H9 (cell line): ENCODE measurements around the gene LRRC45. TPM values are rescaled to one million over a fixed set of nuclear protein-coding genes. Genes with fewer than 3 reads are reported as not detected.

Source experiments
- DNase-seq: peaks from one replicate; pipeline ENCODE4 v3.0.0-alpha.2; 2017
- H2AFZ ChIP-seq: one replicate; pipeline ENCODE4 v1.6.1; 2013; ENCODE audit warnings: mild to moderate bottlenecking, low read length, control low read depth, moderate library complexity
- H2AK5ac ChIP-seq: 2 replicates; pipeline ENCODE4 v1.6.1; 2013; ENCODE audit warnings: low read length, control low read depth, mixed read lengths; ENCODE audit not compliant: insufficient read length
- H2BK120ac ChIP-seq: one replicate; pipeline ENCODE4 v1.6.1; 2013; ENCODE audit warnings: low read depth, mild to moderate bottlenecking, low read length, control low read depth, inconsistent platforms; ENCODE audit not compliant: poor library complexity, severe bottlenecking
- H2BK12ac ChIP-seq: 2 replicates; pipeline ENCODE4 v1.6.1; 2013; ENCODE audit warnings: low read length, control low read depth, mixed read lengths, low read depth; ENCODE audit not compliant: insufficient read length
- H2BK15ac ChIP-seq: 2 replicates; pipeline ENCODE4 v1.6.1; 2013; ENCODE audit warnings: low read depth, low read length, control low read depth
- H2BK20ac ChIP-seq: one replicate; pipeline ENCODE4 v1.6.1; 2013; ENCODE audit warnings: low read depth, mild to moderate bottlenecking, low read length, control low read depth, inconsistent platforms; ENCODE audit not compliant: poor library complexity, severe bottlenecking
- H2BK5ac ChIP-seq: 2 replicates; pipeline ENCODE4 v1.6.1; 2013; ENCODE audit warnings: low read length, control low read depth, mixed read lengths; ENCODE audit not compliant: insufficient read length
- H3K14ac ChIP-seq: 2 replicates; pipeline ENCODE4 v1.6.1; 2013; ENCODE audit warnings: low read length, control low read depth; ENCODE audit not compliant: insufficient read depth
- H3K18ac ChIP-seq: 2 replicates; pipeline ENCODE4 v1.6.1; 2013; ENCODE audit warnings: low read depth, mild to moderate bottlenecking, mixed read lengths, low read length, control low read depth; ENCODE audit not compliant: insufficient read length
- H3K23ac ChIP-seq: 2 replicates; pipeline ENCODE4 v1.6.1; 2013; ENCODE audit warnings: low read length, control low read depth, mixed read lengths, low read depth; ENCODE audit not compliant: insufficient read length
- H3K23me2 ChIP-seq: 2 replicates; pipeline ENCODE4 v1.6.1; 2013; ENCODE audit warnings: low read depth, mild to moderate bottlenecking, mixed read lengths, low read length, control low read depth; ENCODE audit not compliant: insufficient read length, poor library complexity, severe bottlenecking
- H3K27ac ChIP-seq: 2 replicates; pipeline ENCODE4 v1.5.1; 2013; ENCODE audit warnings: low read length, control low read depth, mixed read lengths, low read depth; ENCODE audit not compliant: insufficient read length
- H3K27me3 ChIP-seq: 2 replicates; pipeline ENCODE4 v1.6.1; 2013; ENCODE audit warnings: low read length, control low read depth, inconsistent platforms; ENCODE audit not compliant: insufficient read depth
- H3K4ac ChIP-seq: 2 replicates; pipeline ENCODE4 v1.6.1; 2013; ENCODE audit warnings: low read depth, mild to moderate bottlenecking, control low read depth, inconsistent platforms, low read length, moderate library complexity
- H3K4me1 ChIP-seq: 2 replicates; pipeline ENCODE4 v1.6.1; 2013; ENCODE audit warnings: low read length, control low read depth, inconsistent platforms; ENCODE audit not compliant: insufficient read depth
- H3K4me2 ChIP-seq: 2 replicates; pipeline ENCODE4 v1.6.1; 2013; ENCODE audit warnings: low read length, control low read depth, mixed read lengths; ENCODE audit not compliant: insufficient read length, insufficient read depth
- H3K56ac ChIP-seq: 2 replicates; pipeline ENCODE4 v1.6.1; 2013; ENCODE audit warnings: low read depth, mild to moderate bottlenecking, mixed read lengths, low read length, control low read depth; ENCODE audit not compliant: insufficient read length
- H3K79me1 ChIP-seq: 2 replicates; pipeline ENCODE4 v1.6.1; 2013; ENCODE audit warnings: low read depth, mild to moderate bottlenecking, moderate library complexity, low read length, control low read depth, inconsistent platforms; ENCODE audit not compliant: insufficient read depth, poor library complexity, severe bottlenecking
- H3K79me2 ChIP-seq: 2 replicates; pipeline ENCODE4 v1.6.1; 2013; ENCODE audit warnings: low read length, control low read depth, inconsistent platforms; ENCODE audit not compliant: insufficient read depth
- H3K9ac ChIP-seq: 2 replicates; pipeline ENCODE4 v1.6.1; 2013; ENCODE audit warnings: low read length, control low read depth, mixed read lengths; ENCODE audit not compliant: insufficient read length; ENCODE audit errors: extremely low read depth
- H3K9me3 ChIP-seq: one replicate; pipeline ENCODE4 v1.6.1; 2013; ENCODE audit warnings: low read depth, low read length, inconsistent platforms; ENCODE audit not compliant: control insufficient read depth
- H3T11ph ChIP-seq: one replicate; pipeline ENCODE4 v1.6.1; 2013; ENCODE audit warnings: mild to moderate bottlenecking, low read length, control low read depth, inconsistent platforms
- H4K20me1 ChIP-seq: one replicate; pipeline ENCODE4 v1.6.1; 2013; ENCODE audit not compliant: control insufficient read depth, insufficient read length, insufficient read depth
- H4K5ac ChIP-seq: 2 replicates; pipeline ENCODE4 v1.6.1; 2013; ENCODE audit warnings: low read depth, mild to moderate bottlenecking, mixed read lengths, low read length, control low read depth; ENCODE audit not compliant: insufficient read length
- H4K8ac ChIP-seq: replicated peaks from 2 replicates; pipeline ENCODE4 v1.6.1; 2013; ENCODE audit warnings: low read length, control low read depth, mixed read lengths, low read depth; ENCODE audit not compliant: insufficient read length
- H4K91ac ChIP-seq: 2 replicates; pipeline ENCODE4 v1.6.1; 2013; ENCODE audit warnings: low read depth, mild to moderate bottlenecking, moderate library complexity, mixed read lengths, low read length, control low read depth; ENCODE audit not compliant: insufficient read length
- H3K27ac Mint-ChIP-seq, 3 experiments: 2 replicates in 2 of 3; 3 replicates in 1 of 3; pipeline ENCODE4 v1.8.0; 2020 to 2021; ENCODE audit warnings: mixed read lengths in 3 of 3, mild to moderate bottlenecking in 1 of 3, moderate library complexity in 1 of 3
- H3K27me3 Mint-ChIP-seq: 2 replicates; pipeline ENCODE4 v1.8.0; 2021; ENCODE audit warnings: low read depth, mild to moderate bottlenecking, moderate library complexity, mixed read lengths
- H3K36me3 Mint-ChIP-seq, 3 experiments: 2 replicates in 2 of 3; 3 replicates in 1 of 3; pipeline ENCODE4 v1.8.0; 2020 to 2021; ENCODE audit warnings: low read depth in 3 of 3, mixed read lengths in 3 of 3; ENCODE audit not compliant: insufficient read depth in 1 of 3
- H3K4me1 Mint-ChIP-seq, 2 experiments: 2 replicates each; pipeline ENCODE4 v1.8.0; 2020; ENCODE audit warnings: mixed read lengths in 2 of 2
- H3K4me3 Mint-ChIP-seq, 2 experiments: 2 replicates in 1 of 2; 3 replicates in 1 of 2; pipeline ENCODE4 v1.8.0; 2020 to 2021; ENCODE audit warnings: mild to moderate bottlenecking in 2 of 2, mixed read lengths in 2 of 2, moderate library complexity in 1 of 2
- H3K9me3 Mint-ChIP-seq, 2 experiments: 2 replicates in 1 of 2; 3 replicates in 1 of 2; pipeline ENCODE4 v1.8.0; 2020; ENCODE audit warnings: mild to moderate bottlenecking in 2 of 2, mixed read lengths in 2 of 2, moderate library complexity in 1 of 2
- WGBS: extraction: QIAGEN DNeasy Blood & Tissue Kit; methylation state at CpG from one replicate; pipeline ENCODE4 v1.1.7; 2013; ENCODE audit warnings: missing lambda C conversion rate, low lambda C conversion rate, mixed read lengths; ENCODE audit not compliant: insufficient read length; ENCODE audit errors: extremely low coverage; 5-methylcytosine and 5-hydroxymethylcytosine counted together
- total RNA-seq: library from RNA; stranded (reverse); gene quantifications from 2 replicates; pipeline ENCODE4 v1.2.1, GENCODE V29; 2021
- TF ChIP-seq, protein P1 (sequence below): fragments of 200-600 bp; sonication (generic); conservative IDR thresholded peaks from 3 replicates; pipeline ENCODE4 v1.8.0; 2021; ENCODE audit warnings: antibody characterized with exemption, mild to moderate bottlenecking

Gene LRRC45
- total RNA-seq, 1 experiment from 2014 or later = 28.7 TPM

GRCh38 chr17:82065193-82065637, 42.1 kb downstream of the LRRC45 start:
- Histone ChIP-seq H3K4ac (no peak overlapping the region), H4K8ac (no peak overlapping the region), H2BK20ac (no peak overlapping the region), H3K27ac (no peak overlapping the region), H3K56ac (no peak overlapping the region), H4K20me1 (no peaks in the 10 kb centered on the region), H4K91ac (no peak overlapping the region), H2BK120ac (no peak overlapping the region), H3K4me1 (no peaks in the 10 kb centered on the region), H2AK5ac (no peak overlapping the region), H3K14ac (peak overlapping the region; percentile 9; the same call in 1 of the 2 replicates), H3K9ac (peak overlapping the region; percentile 47), H2AFZ (no peak overlapping the region), H3T11ph (no peak overlapping the region), H2BK12ac (no peak overlapping the region), H3K23ac (no peak overlapping the region), H4K5ac (no peak overlapping the region), H3K23me2 (peaks cover 15% of the 10 kb centered on the region), H2BK15ac (no peak overlapping the region), H3K9me3 (no peaks in the 10 kb centered on the region), H3K4me2 (peak overlapping the region; percentile 75), H2BK5ac (no peak overlapping the region), H3K79me1 (no peaks in the 10 kb centered on the region), H3K79me2 (no peaks in the 10 kb centered on the region), H3K18ac (no peak overlapping the region), H3K27me3 (no peaks in the 10 kb centered on the region)
- Mint-ChIP-seq H3K9me3 (no peaks in the 10 kb centered on the region; a peak in 1 of 5 replicates), H3K27ac (no peak overlapping the region), H3K4me3 (peak overlapping the region; percentile 70 to 73), H3K4me1 (peaks cover 4 to 5% of the 10 kb centered on the region in 2 experiments), H3K27me3 (peaks cover 10% of the 10 kb centered on the region), H3K36me3 (peaks cover 3 to 15% (median 11%) of the 10 kb centered on the region in 3 experiments)
- no CpG with 5 or more reads among the region's 47 CpGs for WGBS
- no peak for DNase-seq
- TF ChIP-seq, protein P1, sequence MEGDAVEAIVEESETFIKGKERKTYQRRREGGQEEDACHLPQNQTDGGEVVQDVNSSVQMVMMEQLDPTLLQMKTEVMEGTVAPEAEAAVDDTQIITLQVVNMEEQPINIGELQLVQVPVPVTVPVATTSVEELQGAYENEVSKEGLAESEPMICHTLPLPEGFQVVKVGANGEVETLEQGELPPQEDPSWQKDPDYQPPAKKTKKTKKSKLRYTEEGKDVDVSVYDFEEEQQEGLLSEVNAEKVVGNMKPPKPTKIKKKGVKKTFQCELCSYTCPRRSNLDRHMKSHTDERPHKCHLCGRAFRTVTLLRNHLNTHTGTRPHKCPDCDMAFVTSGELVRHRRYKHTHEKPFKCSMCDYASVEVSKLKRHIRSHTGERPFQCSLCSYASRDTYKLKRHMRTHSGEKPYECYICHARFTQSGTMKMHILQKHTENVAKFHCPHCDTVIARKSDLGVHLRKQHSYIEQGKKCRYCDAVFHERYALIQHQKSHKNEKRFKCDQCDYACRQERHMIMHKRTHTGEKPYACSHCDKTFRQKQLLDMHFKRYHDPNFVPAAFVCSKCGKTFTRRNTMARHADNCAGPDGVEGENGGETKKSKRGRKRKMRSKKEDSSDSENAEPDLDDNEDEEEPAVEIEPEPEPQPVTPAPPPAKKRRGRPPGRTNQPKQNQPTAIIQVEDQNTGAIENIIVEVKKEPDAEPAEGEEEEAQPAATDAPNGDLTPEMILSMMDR = no peak
